Neural progenitor cell (in vitro differentiated cells): Measurements from ENCODE around the gene ZNF578. TPM values are rescaled to one million over a fixed set of nuclear protein-coding genes. Genes with fewer than 3 reads are reported as not detected.
"Not testable (repeated sequence)": the region's sequence is repeated elsewhere in the genome, so short reads cannot be mapped to it uniquely, and the experiment has no call there.

Experiments
- DNase-seq: peaks from one replicate; pipeline ENCODE4 v3.0.0-alpha.2; 2016; ENCODE audit warnings: low spot score
- H2AFZ ChIP-seq: fragments of 200-600 bp; sonication (generic); replicated peaks from 2 replicates; pipeline ENCODE4 v1.6.1; 2016; ENCODE audit warnings: antibody characterized with exemption
- H3F3A ChIP-seq: fragments of 200-600 bp; sonication (generic); 2 replicates; pipeline ENCODE4 v1.6.1; 2016; ENCODE audit warnings: antibody characterized with exemption, low read depth
- H3K27ac ChIP-seq: fragments of 200-600 bp; sonication (generic); 2 replicates; pipeline ENCODE4 v1.5.1; 2016; ENCODE audit warnings: mild to moderate bottlenecking
- H3K27me3 ChIP-seq: fragments of 200-600 bp; sonication (generic); 2 replicates; pipeline ENCODE4 v1.6.1; 2016; ENCODE audit warnings: mild to moderate bottlenecking, moderate library complexity
- H3K36me3 ChIP-seq: fragments of 200-600 bp; sonication (generic); 2 replicates; pipeline ENCODE4 v1.5.1; 2016
- H3K4me1 ChIP-seq: fragments of 200-600 bp; sonication (generic); 2 replicates; pipeline ENCODE4 v1.6.1; 2016; ENCODE audit warnings: mixed run types
- H3K4me2 ChIP-seq: fragments of 200-600 bp; sonication (generic); 2 replicates; pipeline ENCODE4 v1.6.1; 2016
- H3K4me3 ChIP-seq: fragments of 200-600 bp; sonication (generic); 2 replicates; pipeline ENCODE4 v1.5.1; 2016
- H3K79me2 ChIP-seq: fragments of 200-600 bp; sonication (generic); 2 replicates; pipeline ENCODE4 v1.6.1; 2016; ENCODE audit warnings: low read depth
- H3K9ac ChIP-seq: fragments of 200-600 bp; sonication (generic); 2 replicates; pipeline ENCODE4 v1.6.1; 2016
- H3K9me3 ChIP-seq: fragments of 200-600 bp; sonication (generic); 2 replicates; pipeline ENCODE4 v1.5.1; 2016; ENCODE audit warnings: low read depth
- H4K20me1 ChIP-seq: fragments of 200-600 bp; sonication (generic); 2 replicates; pipeline ENCODE4 v1.6.1; 2016; ENCODE audit warnings: low read depth
- H3K27ac Mint-ChIP-seq: 3 replicates; pipeline ENCODE4 v1.8.0; 2021; ENCODE audit warnings: mixed read lengths
- H3K27me3 Mint-ChIP-seq: 2 replicates; pipeline ENCODE4 v1.8.0; 2022; ENCODE audit warnings: low read depth, mild to moderate bottlenecking, inconsistent platforms, moderate library complexity, mixed read lengths; ENCODE audit not compliant: insufficient read depth
- H3K36me3 Mint-ChIP-seq: 3 replicates; pipeline ENCODE4 v1.8.0; 2021; ENCODE audit warnings: mixed read lengths
- H3K4me1 Mint-ChIP-seq: 3 replicates; pipeline ENCODE4 v1.8.0; 2021; ENCODE audit warnings: mixed read lengths
- H3K4me3 Mint-ChIP-seq: 3 replicates; pipeline ENCODE4 v1.8.0; 2021; ENCODE audit warnings: mild to moderate bottlenecking, moderate library complexity, mixed read lengths
- H3K9me3 Mint-ChIP-seq: 3 replicates; pipeline ENCODE4 v1.8.0; 2020; ENCODE audit warnings: mixed read lengths
- EZH2 ChIP-seq: fragments of 200-600 bp; sonication (generic); IDR thresholded peaks from 2 replicates; pipeline ENCODE4 v1.6.1; 2017; ENCODE audit warnings: antibody characterized with exemption, mild to moderate bottlenecking, moderate library complexity
- EZH2phosphoT487 ChIP-seq: fragments of 200-600 bp; sonication (generic); IDR thresholded peaks from 2 replicates; pipeline ENCODE4 v1.6.1; 2017; ENCODE audit warnings: antibody characterized with exemption
- total RNA-seq: library from RNA; depleted of rRNA; stranded (reverse); fragments of >200 nt; gene quantifications from 2 replicates; pipeline ENCODE4 v1.2.3, GENCODE V29; 2015; ENCODE audit warnings: low replicate concordance
- TF ChIP-seq, protein P1 (sequence below): fragments of 200-600 bp; sonication (generic); IDR thresholded peaks from 2 replicates; pipeline ENCODE4 v1.5.1; 2017; ENCODE audit warnings: antibody characterized with exemption, mild to moderate bottlenecking

The ZNF578 gene
- total RNA-seq, 1 donor from 2014 or later, result 9.7 TPM

DNA sequence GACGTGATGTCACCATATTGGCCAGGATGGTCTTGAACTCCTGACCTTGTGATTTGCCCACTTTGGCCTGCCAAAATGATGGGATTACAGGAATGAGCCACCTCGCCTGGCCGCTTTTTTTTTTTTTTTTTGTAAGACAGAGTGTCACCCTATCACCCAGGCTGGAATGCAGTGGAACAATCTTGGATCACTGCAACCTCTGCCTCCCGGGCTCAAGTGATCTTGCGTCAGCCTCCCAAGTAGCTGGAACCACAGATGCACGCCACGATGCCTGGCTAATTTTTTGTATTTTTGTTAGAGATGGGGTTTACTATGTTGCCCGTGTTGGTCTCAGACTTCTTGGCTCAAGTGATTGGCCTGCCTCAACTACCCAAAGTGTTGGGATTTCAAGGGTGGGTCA is 45.2 kb downstream of the ZNF578 start:
- Mint-ChIP-seq H3K27ac (no peak overlapping the region), H3K9me3 (peaks cover 57% of the 10 kb centered on the region), H3K4me3 (no peak overlapping the region), H3K4me1 (no peaks in the 10 kb centered on the region), H3K27me3 (peaks cover 9% of the 10 kb centered on the region), H3K36me3 (peaks cover 2% of the 10 kb centered on the region)
- Histone ChIP-seq H3K4me3 (no peak overlapping the region), H3K4me2 (no peak overlapping the region), H3K9ac (no peak overlapping the region), H3K36me3 (no peaks in the 10 kb centered on the region), H3K27ac (no peak overlapping the region), H3F3A (peaks cover 17% of the 10 kb centered on the region), H3K4me1 (peaks cover 16% of the 10 kb centered on the region), H4K20me1 (peaks cover 9% of the 10 kb centered on the region), H2AFZ (no peak overlapping the region), H3K9me3 (no peaks in the 10 kb centered on the region), H3K79me2 (no peaks in the 10 kb centered on the region), H3K27me3 (peaks cover 37% of the 10 kb centered on the region)
- DNase-seq, result no peak
- no peak for TF ChIP-seq EZH2

- not testable (repeated sequence) for H3K27ac Mint-ChIP-seq, H3K79me2 ChIP-seq, H4K20me1 ChIP-seq, H3K27ac ChIP-seq, H3K36me3 Mint-ChIP-seq, H3K9me3 ChIP-seq, H3K4me1 Mint-ChIP-seq, H3K4me3 Mint-ChIP-seq, H2AFZ ChIP-seq, H3K36me3 ChIP-seq, H3K9ac ChIP-seq
- Histone ChIP-seq H3K4me2 (peak overlapping the region; percentile 62), H3F3A (peaks cover 14% of the 10 kb centered on the region), H3K4me1 (peaks cover 16% of the 10 kb centered on the region), H3K27me3 (peaks cover 27% of the 10 kb centered on the region), H3K4me3 (peak overlapping the region; percentile 14)
- peak; percentile 66 for DNase-seq
- peaks cover 10% of the 10 kb centered on the region for H3K27me3 Mint-ChIP-seq
- H3K9me3 Mint-ChIP-seq, result peaks cover 56% of the 10 kb centered on the region
Measured at GRCh38 chr19:52500474-52500873, 47.1 kb downstream of the ZNF578 start.

DNA sequence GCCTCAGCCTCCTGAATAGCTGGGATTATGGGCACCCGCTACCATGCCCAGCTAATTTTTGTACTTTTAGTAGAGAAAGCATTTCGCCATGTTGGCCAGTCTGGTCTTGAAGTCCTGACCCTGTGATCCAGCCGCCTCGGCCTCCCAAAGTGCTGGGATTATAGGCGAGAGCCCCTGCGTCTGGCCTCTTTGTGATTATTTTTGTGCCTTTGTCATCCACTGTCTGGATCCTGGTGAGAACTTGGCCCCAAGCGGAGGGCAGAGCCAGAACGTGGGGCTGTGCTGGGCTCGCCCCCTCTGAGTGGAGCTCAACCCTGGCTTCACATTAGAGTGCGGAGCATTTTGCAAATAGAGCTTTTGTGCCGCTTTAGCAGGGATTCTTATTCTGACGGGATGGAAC is 47.6 kb downstream of the ZNF578 start:
- H3K4me3 Mint-ChIP-seq, H3K27ac Mint-ChIP-seq, H2AFZ ChIP-seq, H3K4me1 Mint-ChIP-seq, H4K20me1 ChIP-seq, H3K9ac ChIP-seq, H3K27ac ChIP-seq, H3K36me3 ChIP-seq, H3K9me3 ChIP-seq, H3K79me2 ChIP-seq, H3K36me3 Mint-ChIP-seq: not testable (repeated sequence)
- peaks cover 14% of the 10 kb centered on the region for H3F3A ChIP-seq
- Mint-ChIP-seq H3K9me3 (peaks cover 56% of the 10 kb centered on the region), H3K27me3 (peaks cover 10% of the 10 kb centered on the region)
- peak; percentile 28 for DNase-seq
- H3K4me3 ChIP-seq, result peak overlapping the region; percentile 14
- H3K27me3 ChIP-seq, result peaks cover 27% of the 10 kb centered on the region
- H3K4me2 ChIP-seq, result peak overlapping the region; percentile 62
- peaks cover 16% of the 10 kb centered on the region for H3K4me1 ChIP-seq

DNA sequence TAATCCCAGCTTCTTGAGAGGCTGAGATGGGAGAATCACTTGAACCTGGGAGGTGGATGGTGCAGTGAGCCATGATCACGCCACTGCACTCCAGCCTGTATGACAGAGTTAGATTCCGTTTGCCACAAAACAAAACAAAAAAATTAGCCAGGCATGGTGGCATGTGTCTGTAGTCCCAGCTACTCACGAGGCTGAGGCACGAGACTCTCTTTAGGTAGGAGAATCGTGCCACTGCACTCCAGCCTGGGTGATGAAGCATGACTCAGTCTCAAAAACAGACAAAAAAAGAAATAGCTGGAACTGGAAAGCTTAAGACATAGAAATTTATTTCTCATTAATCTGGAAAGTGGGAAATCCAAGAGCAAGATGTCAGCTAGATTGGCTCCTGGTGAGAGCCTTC is 53.9 kb downstream of the ZNF578 start:
- H3K36me3 Mint-ChIP-seq, result no peaks in the 10 kb centered on the region

GRCh38 chr19:52516191-52516590 is 62.8 kb downstream of the ZNF578 start:
- H3K9ac ChIP-seq, result no peak overlapping the region
- DNase-seq, result no peak
- H3K27me3 Mint-ChIP-seq, result peaks cover 10% of the 10 kb centered on the region
- no peak overlapping the region for H3K4me2 ChIP-seq
- no peak overlapping the region for H3K4me3 ChIP-seq
- H3K4me1 ChIP-seq, result peaks cover 29% of the 10 kb centered on the region
- H3F3A ChIP-seq, result peaks cover 14% of the 10 kb centered on the region
- H2AFZ ChIP-seq, result no peak overlapping the region
- no peaks in the 10 kb centered on the region for H3K27me3 ChIP-seq
- TF ChIP-seq EZH2 (no peak), EZH2phosphoT487 (no peak)
- TF ChIP-seq, protein P1, sequence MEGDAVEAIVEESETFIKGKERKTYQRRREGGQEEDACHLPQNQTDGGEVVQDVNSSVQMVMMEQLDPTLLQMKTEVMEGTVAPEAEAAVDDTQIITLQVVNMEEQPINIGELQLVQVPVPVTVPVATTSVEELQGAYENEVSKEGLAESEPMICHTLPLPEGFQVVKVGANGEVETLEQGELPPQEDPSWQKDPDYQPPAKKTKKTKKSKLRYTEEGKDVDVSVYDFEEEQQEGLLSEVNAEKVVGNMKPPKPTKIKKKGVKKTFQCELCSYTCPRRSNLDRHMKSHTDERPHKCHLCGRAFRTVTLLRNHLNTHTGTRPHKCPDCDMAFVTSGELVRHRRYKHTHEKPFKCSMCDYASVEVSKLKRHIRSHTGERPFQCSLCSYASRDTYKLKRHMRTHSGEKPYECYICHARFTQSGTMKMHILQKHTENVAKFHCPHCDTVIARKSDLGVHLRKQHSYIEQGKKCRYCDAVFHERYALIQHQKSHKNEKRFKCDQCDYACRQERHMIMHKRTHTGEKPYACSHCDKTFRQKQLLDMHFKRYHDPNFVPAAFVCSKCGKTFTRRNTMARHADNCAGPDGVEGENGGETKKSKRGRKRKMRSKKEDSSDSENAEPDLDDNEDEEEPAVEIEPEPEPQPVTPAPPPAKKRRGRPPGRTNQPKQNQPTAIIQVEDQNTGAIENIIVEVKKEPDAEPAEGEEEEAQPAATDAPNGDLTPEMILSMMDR, result no peak
- no peak overlapping the region for H3K4me3 Mint-ChIP-seq
- peaks cover 67% of the 10 kb centered on the region for H3K9me3 Mint-ChIP-seq
- peaks cover 1% of the 10 kb centered on the region for H3K36me3 Mint-ChIP-seq
- no peak overlapping the region for H3K27ac ChIP-seq
- no peaks in the 10 kb centered on the region for H3K79me2 ChIP-seq
- no peaks in the 10 kb centered on the region for H3K9me3 ChIP-seq
- no peaks in the 10 kb centered on the region for H3K36me3 ChIP-seq
- H3K4me1 Mint-ChIP-seq, result no peaks in the 10 kb centered on the region
- H4K20me1 ChIP-seq, result no peaks in the 10 kb centered on the region
- no peak overlapping the region for H3K27ac Mint-ChIP-seq

More for the DNA sequence above, 53.9 kb downstream of the ZNF578 start:
- Histone ChIP-seq H3F3A (no peaks in the 10 kb centered on the region), H3K9ac (no peak overlapping the region), H2AFZ (no peak overlapping the region), H3K4me3 (no peak overlapping the region), H3K4me2 (no peak overlapping the region), H3K27ac (no peak overlapping the region), H4K20me1 (no peaks in the 10 kb centered on the region), H3K36me3 (no peaks in the 10 kb centered on the region), H3K79me2 (no peaks in the 10 kb centered on the region), H3K9me3 (no peaks in the 10 kb centered on the region), H3K27me3 (peaks cover 6% of the 10 kb centered on the region), H3K4me1 (no peaks in the 10 kb centered on the region)
- no peak for DNase-seq
- Mint-ChIP-seq H3K9me3 (peaks cover 51% of the 10 kb centered on the region), H3K27ac (no peak overlapping the region), H3K27me3 (peaks cover 2% of the 10 kb centered on the region), H3K4me1 (no peaks in the 10 kb centered on the region), H3K4me3 (no peak overlapping the region)
- TF ChIP-seq EZH2phosphoT487, result no peak
- no peak for TF ChIP-seq EZH2
- TF ChIP-seq, protein P1, result no peak
